ENCODE measurements around the gene TMEM62.
A peak's percentile ranks its signal among the peaks of the same experiment; 100 is the strongest.

Gene TMEM62

GRCh38 chr15:43133430-43134156 is at the start of gene TMEM62:
TMEM62 (plus strand) TSS chr15:43133586; CDS start chr15:43133803, 217 bp downstream.
- peak; percentile 81 for DNase-seq (ENCODE audit: low spot score)

- no peak for DNase-seq (ENCODE audit: low spot score)
Measured at GRCh38 chr15:43085921-43086320, 47.5 kb upstream of the TMEM62 start.

DNA sequence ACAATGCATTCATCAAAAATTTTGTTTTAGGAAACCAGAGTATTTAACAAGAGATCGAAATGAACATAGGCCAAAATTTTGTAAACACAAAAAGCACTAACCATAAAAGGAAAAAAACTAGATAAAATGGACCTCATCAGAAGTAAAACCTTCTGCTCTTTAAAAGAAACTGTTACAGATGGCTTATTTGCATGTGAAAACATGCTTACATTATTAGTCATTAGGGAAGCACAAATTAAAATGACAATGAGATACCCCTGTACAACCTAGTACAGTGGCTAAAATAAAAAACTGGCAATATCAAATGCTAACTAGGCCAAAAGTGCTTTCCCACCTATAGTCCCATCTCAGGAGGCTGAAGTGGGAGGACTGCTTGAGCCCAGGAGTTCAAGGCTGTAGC is 46.8 kb upstream of the TMEM62 start:
- DNase-seq (ENCODE audit: low spot score) = no peak

- DNase-seq (ENCODE audit: low spot score) = no peak
Measured at GRCh38 chr15:43091859-43092258, 41.5 kb upstream of the TMEM62 start.

- DNase-seq (ENCODE audit: low spot score) = no peak
Measured at GRCh38 chr15:43093026-43093425, 40.4 kb upstream of the TMEM62 start.

DNA sequence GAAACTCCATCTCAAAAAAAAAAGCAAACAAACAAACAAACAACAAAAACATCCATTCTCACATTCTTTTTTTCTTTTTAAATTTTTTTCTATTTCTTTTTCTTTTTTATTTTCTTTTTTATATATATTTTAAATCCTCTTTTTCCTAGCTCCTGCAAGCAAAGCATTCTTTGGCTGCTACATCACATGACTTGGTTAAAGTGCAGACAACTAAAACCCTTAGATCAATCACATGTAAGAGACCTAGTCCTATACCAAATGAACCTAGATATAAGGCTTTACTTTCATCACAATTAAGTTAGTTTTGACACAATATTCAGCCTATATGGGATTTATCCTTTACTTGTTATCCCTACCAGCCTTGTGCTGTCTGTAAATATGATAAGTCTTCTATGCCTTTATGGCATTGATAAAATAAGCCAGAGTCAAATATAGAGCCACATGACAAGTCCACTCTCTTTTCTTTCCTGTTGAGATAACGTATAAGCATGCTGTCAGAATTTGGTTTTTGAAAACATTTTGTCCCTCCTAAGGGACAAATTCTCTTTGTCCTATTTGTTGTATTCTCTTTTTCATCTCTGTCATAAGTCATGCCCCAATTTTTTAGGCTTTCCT is 38.9 kb upstream of the TMEM62 start:
- DNase-seq (ENCODE audit: low spot score) = no peak

DNA sequence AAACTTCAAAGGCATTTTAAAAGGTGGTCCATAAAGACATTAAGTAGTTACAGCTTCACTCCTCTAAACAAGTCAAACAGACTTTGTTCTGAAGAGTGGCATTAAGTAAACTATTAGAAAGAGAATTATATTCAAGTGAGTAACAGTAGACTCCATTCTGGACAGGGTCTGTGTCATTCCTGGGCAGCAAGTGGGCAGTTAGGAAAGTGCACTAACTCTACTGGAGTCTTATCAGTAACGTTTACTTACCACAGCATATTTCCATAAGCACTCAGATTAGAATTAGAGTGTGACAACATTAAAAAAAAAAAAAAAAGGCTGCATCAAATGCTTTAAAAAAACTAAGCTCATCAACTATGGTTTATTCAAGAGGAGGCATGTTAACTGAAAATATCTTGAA is 38.1 kb upstream of the TMEM62 start:
- no peak for DNase-seq (ENCODE audit: low spot score)

GRCh38 chr15:43095708-43096347 is 37.6 kb upstream of the TMEM62 start:
- no peak for DNase-seq (ENCODE audit: low spot score)

DNA sequence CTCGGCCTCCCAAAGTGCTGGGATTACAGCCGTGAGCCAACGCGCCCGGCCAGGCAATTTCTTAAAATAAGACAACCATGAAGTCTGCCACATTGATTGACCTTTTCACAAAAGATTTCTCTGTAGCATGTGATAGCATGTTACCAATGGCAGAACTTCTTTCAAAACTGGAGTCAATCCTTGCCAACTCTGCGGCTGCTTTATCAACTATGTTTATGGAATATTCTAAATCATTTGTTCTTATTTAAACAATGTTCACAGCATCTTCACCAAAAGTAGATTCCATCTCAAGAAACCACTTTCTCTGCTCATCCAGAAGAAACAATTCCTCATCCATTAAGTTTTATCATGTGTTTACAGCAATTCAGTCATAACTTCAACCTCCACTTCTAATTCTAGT is 37.0 kb upstream of the TMEM62 start:
- DNase-seq (ENCODE audit: low spot score) = no peak

- DNase-seq (ENCODE audit: low spot score) = no peak
Measured at GRCh38 chr15:43099105-43099845, 34.1 kb upstream of the TMEM62 start.

DNA sequence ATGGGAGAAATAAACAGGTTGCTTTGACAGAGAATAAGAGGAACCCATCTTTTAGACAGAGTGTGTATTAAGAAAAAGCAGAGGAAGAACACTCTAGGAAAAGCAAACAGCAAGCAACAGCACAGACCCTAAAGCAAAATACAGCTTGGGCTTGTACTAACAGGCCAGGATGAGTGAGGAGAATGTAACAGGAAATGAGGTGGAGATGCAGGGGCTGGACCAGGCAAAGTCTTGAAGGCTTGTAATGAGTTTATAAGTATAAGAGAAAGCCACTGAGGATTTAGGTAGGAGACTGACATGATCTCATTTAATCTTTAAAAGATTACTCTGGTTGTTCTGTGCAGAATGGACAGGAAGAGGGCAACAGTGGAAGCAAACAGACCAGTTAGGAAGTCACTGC is 32.4 kb upstream of the TMEM62 start:
- DNase-seq (ENCODE audit: low spot score) = no peak

DNA sequence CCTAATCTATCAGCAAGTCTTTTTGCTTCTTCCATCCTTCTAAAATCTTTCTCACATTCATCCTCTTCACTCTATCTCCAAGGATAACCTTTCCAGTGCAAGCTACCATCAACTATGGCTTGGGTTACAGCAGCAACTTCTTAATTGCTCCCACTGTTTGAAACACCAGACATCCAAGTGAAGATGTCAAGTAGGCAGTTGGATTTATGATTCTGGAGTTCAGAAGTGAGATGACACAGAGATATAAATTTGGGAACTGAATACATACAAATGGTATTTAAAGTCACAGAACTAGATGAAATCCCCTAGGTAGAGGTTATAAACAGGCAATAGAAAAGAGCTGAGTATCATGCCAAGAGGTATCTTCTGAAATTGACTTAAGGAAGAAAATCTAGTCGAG is 31.2 kb upstream of the TMEM62 start:
- DNase-seq (ENCODE audit: low spot score) = no peak

GRCh38 chr15:43103907-43104306 is 29.5 kb upstream of the TMEM62 start:
- no peak for DNase-seq (ENCODE audit: low spot score)

DNA sequence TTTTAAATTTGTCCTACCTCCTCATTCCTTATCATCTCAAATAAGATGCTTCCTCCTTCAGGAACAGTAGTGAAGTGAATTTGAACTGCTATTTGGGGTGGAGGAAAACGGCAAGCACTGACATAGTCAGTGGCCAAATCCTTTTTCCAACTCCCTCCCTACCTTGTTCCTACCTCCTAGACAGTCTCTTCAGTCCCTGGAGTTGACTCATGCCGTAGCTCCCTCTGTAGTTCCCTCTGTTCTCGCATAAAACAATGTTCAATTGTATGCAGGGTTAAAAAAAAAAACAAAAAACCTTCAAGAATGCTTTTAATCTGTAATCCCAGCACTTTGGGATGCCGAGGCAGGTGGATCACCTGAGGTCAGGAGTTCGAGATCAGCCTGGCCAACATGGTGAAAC is 29.0 kb upstream of the TMEM62 start:
- no peak for DNase-seq (ENCODE audit: low spot score)

DNA sequence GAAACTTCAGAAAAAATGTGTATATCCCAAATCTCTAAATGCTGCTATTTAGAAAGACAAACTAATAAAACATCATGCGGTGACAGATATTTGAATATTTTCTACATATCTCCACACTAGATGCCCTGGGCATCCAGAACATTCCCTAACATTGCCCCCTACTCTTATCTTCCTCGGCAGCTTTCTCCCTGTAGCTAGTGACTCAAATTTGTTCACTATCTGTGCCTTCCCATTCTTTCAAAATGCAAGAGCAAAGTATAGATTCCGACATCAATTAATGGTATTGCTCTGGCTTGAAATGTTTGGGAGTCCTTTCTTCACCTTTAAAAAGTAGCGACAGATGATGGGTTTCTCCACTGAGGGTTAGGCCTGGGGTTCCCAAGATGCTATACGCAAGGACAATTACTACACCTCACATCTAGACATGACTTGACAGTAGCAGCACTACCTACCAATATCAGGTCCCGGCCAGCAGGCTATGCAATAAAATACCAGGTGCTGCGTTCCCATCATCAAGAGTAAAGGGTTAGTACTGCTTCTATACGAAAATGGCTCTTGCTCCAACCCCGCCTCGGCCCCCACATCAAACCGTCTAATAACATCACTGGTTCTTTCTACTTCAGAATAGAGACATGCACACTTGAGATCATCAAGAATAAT is 28.2 kb upstream of the TMEM62 start:
- peak; percentile 27 for DNase-seq (ENCODE audit: low spot score)

DNA sequence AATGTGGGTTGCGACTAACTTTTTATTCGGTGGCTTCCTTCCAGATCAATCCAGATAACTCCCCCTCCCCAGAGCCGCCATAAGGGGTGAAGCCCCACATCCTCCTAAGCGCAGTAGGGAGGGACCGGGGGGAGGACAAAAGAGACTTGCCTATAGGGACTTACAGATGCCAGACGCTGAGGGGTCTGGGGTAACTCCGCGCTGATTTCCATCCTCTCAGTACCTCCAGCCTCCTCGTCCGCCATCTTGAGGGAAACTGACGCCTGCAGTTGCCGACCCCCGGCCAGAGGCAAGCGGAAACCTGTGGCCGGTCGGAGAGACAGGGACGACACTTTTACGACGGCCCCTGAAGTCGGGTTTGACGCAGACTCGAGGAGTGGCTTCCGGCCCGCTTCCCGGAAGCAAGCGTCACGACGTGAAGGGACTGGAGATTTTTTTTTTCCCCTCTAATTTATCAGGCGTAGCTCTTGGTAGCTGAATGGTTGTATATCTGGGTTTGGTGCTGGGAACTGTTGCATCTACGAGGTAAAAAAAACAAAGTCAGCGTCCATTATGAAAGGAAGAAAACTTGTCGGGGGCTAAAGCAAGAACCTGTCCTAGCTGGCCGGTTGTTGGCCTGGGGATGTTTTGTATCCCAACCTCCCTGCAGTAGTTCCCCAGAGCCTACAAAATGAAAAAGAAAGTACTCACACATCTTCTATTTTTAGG is 27.5 kb upstream of the TMEM62 start, which contains the start of gene UBR1:
UBR1 (minus strand) TSS at position 261 of the 708 bp plus-strand sequence; CDS start at position 245, 16 bp downstream.
- peak; percentile 95 for DNase-seq (ENCODE audit: low spot score)

- DNase-seq (ENCODE audit: low spot score) = no peak
Measured at GRCh38 chr15:43106486-43106829, 26.9 kb upstream of the TMEM62 start.

- DNase-seq (ENCODE audit: low spot score) = no peak
Measured at GRCh38 chr15:43107751-43108150, 25.6 kb upstream of the TMEM62 start.

- DNase-seq (ENCODE audit: low spot score) = no peak
Measured at GRCh38 chr15:43111354-43111753, 22.0 kb upstream of the TMEM62 start.

DNA sequence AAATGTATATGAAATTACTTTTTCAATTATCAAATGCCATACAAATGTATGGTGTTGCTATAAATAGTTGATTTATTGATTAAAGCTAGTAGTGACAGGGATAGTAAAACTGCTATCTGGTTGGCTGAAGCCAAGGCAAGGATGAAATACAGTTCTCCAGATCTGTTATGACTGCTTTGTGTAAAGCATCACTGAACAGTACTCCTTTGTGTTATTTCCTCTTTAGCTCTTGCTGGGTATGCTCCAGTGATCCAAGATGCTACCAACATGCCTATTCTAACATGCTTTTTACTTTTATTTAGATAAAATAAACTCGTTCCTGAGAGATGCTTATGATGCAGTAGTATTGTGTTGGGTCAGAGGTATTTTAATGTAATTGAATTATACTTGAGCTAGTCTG is 15.1 kb upstream of the TMEM62 start:
- DNase-seq (ENCODE audit: low spot score) = no peak

GRCh38 chr15:43118829-43119228 is 14.6 kb upstream of the TMEM62 start:
- DNase-seq (ENCODE audit: low spot score) = no peak

DNA sequence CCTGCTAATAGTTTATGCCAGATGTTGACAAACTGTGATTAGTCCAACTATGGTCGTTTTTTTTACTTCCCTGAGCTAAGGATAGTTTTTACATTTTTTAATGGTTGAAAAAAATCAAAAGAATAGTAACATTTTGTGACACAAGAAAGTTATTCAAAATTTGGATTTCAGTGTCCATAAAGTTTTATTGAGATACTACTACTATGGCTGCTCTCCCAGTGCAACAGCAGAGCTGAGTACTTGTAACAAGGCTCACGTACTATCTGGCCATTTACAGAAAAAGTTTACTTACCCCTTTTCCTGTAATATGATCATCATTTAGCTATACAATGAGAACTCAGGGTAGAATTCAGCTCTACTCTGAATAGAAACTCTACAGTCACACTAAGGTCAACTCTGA is 11.5 kb upstream of the TMEM62 start:
- DNase-seq (ENCODE audit: low spot score) = no peak
